Measurements from ENCODE around the gene MTO1.
"Not testable (repeated sequence)": the region's sequence is repeated elsewhere in the genome, so short reads cannot be mapped to it uniquely, and the experiment has no call there.

The MTO1 gene

DNA sequence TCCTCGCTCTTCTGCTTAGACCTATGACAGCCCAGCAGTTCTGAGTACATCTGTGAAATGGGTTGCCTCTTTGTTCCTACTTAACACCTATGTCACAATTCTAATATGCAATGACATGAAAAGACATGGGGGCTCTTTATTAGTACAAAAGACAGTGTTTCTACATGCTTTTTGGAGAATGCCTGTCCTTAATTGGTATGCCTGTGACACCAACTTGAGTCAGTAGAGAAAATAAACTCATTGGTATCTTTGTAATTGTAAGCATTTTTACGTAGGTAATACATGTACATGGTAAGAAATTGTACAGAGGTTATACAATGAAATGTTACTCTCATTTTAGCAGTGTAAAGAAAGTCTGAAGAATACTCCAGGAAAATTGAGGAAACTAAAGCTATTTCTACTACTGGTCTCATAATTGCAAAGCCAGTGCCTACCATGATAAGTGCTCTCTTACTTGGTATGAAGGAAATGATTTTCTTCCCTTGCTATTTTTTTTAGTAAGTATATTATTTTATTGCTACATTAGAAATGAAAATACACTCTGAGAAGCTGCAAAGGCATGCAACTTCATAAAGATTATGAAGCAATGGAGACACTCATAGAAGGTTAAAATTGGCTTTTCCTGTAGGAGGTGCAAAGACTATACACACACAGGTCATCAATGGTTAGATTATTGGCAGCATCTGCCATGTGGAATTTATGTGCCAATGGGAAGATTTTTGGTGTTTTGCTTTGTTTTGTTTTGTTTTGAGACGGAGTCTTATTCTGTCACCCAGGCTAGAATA is 64.2 kb downstream of the MTO1 start:
- no peak for DNase-seq (ENCODE audit: low spot score)

DNA sequence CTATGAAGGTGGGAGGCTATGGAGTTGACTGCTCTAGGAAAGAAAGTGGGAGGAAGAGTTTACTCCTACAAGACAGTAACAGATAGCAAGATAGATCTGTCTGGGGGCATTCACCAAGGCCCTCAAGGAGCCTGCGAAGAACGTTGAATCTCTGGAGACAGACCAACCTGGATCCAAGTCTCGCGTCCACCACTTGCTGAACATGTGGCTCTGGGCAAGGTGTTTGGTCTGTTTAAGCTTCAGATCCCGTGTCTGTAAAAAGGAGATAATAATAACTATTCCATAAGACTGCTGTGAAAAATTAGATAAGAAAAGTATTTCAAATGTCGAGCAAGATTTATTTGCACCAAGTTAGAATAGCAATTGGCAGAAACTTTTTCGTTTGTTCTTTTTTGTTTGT is 67.4 kb downstream of the MTO1 start:
- no peak for DNase-seq (ENCODE audit: low spot score)

DNA sequence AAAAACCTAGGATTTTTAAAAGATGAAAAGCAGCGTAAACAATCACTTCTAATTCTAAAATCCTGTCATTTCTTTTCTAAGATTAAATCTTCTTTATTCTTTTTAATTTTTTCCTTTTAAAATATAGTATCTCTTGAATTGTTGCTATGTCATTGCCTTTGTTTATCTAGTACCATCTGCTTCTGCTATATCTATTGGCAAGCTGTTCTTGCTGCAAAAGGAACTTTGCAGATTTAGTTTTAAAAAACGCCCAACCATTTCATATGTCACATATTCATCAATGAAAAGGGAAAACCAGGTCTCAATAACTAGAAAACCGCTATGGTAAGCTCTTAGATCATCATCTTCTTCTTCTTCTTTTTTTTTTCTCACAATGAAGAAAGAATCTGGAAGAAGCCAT is 70.8 kb downstream of the MTO1 start:
- DNase-seq (ENCODE audit: low spot score): no peak

DNA sequence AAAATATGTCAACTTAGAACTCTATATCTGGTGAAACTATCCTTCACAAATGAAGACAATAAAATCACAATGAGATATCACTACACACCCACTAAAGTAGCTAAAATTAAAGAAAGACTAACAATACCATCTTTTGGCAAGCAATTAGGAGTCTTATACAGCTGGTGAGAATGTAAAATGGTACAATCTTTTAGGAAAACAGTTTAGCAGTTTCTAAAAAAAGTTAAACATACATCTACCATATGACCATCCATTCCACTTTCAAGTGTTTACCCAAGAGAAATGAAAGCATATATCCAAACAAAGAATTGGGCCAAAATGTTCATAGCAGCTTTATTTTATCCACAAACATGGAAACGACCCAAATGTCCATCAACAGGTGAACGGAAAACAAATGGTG is 73.1 kb downstream of the MTO1 start:
- no peak for DNase-seq (ENCODE audit: low spot score)

DNA sequence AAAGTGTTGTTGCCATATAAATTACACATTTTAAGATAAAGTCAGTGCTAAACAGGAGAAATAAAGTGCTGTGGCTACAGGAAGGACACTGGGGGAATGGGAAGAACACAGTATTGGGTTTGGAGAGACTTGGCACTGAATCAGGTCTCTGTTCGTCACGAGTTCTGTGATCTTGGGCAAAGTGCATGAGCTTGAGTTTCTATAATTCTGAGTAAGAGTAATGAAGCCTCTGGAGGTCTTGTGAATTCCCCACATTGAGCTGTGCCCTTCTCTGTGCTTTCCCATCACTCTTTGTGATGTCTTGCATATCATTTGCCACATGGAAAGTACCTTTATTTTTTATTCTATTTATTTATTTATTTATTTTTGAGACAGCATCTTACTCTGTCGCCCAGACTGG is 76.1 kb downstream of the MTO1 start:
- no peak for DNase-seq (ENCODE audit: low spot score)

DNA sequence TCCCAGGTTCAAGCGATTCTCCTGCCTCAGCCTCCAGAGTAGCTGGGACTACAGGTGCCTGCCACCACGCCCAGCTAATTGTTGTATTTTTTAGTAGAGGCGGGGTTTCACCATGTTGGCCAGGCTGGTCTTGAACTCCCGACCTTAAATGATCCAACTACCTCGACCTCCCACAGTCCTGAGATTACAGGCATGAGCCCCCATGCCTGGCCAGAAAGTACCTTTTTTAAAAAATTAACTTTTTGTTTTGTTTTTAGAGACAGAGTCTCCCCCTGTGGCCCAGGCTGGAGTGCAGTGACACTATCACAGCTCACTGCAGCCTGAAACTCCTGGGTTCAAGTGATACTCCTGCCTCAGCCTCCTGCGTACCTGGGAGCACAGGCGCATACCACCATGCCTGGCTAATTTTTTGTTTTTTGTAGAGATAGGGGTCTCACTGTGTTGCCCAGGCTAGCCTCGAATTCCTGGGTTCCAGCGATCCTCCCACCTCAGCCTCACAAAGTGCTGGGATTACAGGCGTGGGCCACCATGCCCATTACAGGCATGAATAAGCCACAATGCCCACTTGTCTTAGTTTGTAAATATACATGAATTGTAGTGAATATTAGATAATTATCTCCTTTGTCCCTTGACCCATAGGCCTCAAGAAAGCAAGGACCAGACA is 76.7 kb downstream of the MTO1 start:
- no peak for DNase-seq (ENCODE audit: low spot score)

DNA sequence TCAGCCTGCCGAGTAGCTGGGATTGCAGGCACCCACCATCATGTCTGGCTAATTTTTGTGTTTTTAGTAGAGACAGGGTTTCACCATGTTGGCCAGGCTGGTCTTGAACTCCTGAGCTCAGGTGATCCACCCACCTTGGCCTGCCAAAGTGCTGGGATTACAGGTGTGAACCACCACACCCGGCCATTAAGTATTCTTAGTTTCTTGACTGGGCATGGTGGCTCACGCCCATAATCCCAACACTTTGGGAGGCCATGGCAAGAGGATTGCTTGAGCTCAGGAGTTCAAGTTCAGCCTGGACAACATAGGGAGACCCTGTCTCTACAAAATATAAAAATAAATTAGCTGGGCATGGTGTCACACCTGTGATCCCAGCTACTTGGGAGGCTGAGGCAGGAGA is 80.9 kb downstream of the MTO1 start:
- DNase-seq (ENCODE audit: low spot score): not testable (repeated sequence)

DNA sequence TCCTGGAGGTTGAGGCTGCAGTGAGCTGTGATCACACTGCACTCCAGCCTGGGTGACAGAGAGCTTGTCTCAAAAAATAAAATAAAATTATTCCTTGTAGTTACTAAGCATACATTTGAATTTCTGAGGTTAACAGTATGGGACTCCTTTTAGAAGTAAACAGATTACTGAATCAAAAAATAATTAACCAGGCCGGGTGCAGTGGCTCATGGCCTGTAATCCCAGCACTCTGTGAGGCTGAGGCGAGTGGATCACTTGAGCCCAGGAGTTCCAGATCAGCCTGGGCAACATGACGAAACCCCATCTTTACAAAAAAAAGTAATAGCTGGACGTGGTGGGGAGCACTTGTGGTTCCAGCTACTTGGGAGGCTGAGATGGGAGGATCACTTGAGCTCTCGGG is 81.4 kb downstream of the MTO1 start:
- DNase-seq (ENCODE audit: low spot score): no peak

DNA sequence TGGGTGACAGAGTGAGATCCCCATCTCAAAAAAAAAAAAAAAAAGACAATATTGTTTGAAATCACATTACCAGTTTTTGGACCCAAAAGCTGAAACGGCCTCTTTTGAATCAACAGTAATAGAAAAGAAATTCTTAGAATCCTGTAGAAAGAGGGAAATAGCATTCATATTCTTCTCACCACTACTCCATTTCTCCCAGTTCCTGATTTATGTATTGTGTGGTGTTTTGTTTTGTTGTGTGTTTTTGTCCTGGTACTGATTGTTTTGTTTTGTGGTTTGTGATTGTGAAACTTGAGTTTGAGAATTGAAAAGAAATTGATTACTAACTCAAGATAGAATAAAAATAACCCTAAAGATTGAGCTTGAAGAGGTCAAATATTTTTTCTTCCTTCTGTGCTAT is 85.5 kb downstream of the MTO1 start:
- DNase-seq (ENCODE audit: low spot score): no peak

DNA sequence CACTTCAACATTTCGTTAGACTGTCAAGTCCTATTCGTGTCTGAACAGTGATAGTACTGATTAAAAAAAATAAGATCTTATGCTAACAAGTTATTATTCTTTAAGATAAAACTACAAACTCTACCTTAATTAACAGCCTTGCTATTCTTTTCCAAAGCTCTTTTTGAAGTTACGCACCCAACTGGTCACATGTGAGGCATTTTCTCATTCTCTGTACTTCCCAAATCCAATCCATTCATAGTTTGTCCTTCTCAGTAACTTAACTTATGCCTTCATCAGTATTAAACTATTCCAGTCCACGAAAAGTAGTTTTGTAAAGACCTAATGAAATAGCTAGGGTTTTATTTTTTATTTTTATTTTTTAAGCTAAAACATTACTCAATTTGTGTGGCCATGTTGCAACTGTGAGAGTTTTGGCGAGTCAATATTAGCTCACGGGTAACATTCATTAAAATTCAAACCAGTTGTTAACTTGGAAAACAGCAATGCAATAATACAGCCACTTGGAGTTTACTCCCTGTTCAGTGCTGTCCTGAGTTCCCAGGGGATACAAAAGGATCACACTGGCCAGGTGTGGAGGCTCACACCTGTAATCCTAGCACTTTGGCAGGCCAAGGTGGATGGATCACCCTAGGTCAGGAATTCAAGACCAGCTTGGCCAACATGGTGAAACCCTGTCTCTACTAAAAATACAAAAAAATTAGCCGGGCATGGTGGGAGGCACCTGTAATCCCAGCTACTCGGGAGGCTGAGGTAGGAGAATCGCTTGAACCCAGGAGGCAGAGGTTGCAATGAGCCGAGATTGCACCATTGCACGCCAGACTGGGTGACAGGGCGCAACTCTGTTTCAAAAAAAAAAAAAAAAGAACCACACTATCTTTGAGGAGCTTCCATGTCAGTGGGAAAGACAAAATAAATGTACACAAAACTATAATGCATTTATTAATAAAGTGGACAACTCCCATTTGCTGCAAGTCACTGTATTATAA is 87.2 kb downstream of the MTO1 start:
- no peak for DNase-seq (ENCODE audit: low spot score)

DNA sequence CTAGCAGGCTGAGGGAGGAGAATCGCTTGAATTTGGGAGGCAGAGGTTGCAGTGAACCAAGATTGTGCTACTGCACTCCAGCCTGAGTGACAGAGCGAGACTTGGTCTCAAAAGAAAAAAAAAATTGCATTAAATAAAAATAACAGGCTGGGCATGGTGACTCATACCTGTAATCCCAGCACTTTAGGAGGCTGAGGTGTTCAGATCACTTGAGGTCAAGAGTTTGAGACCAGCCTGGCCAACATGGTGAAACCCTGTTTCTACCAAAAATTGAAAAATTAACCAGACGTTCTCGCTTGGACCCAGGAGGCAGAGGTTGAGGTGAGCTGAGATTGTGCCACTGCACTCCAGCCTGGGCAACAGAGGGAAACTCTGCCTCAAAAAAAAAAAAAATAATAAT is 89.6 kb downstream of the MTO1 start:
- DNase-seq (ENCODE audit: low spot score): not testable (repeated sequence)

DNA sequence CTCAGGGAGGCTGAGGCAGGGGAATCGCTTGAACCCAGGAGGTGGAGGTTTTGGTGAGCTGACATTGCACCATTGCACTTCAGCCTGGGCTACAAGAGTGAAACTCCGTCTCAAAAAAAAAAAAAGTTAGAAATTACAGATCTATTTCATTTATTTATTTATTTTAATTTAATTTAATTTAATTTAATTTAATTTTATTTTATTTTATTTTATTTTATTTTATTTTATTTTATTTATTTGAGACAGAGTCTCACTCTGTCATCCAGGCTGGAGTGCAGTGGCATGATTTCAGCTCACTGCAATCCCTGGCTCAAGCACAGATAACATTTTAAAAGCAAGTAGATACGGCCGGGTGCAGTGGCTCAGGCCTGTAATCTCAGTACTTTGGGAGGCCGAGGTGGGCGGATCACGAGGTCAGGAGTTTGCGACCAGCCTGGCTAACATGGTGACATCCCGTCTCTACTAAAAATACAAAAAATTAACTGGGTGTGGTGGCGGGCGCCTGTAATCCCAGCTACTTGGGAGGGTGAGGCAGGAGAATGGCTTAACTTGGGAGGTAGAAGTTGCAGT is 93.9 kb downstream of the MTO1 start:
- not testable (repeated sequence) for DNase-seq (ENCODE audit: low spot score)

DNA sequence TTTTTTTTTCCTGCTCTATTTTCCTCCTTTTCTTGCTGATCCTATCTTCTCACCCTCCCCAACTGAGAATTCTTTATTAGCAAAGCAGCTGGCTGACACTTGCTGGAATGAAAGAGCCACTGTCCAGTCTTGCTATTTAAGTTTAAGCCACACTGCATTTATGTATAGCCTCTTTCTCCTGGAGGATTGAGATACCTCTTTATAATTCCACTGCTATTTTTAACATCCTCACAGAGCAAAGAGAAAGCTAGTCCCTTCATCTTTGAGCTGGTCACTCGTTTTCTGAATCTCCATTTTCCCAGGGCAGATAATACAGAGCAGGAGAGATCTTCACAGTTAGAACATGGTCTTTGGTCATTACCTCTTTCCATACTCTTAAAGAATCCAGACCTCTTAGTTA is 95.3 kb downstream of the MTO1 start:
- DNase-seq (ENCODE audit: low spot score): no peak

All from D341Med (cell line).